T-helper 9 cell (primary cell): Measurements from ENCODE around the gene TNIP3.
"Not testable (repeated sequence)": the region's sequence is repeated elsewhere in the genome, so short reads cannot be mapped to it uniquely, and the experiment has no call there.

Source experiments
- DNase-seq: peaks from one replicate; pipeline ENCODE4 v3.0.0-alpha.2; 2020
- total RNA-seq, 2 donors: gene quantifications; one replicate each; lab custom pipeline; 2026; lab: John Stamatoyannopoulos, UW

TNIP3 gene, protein sequence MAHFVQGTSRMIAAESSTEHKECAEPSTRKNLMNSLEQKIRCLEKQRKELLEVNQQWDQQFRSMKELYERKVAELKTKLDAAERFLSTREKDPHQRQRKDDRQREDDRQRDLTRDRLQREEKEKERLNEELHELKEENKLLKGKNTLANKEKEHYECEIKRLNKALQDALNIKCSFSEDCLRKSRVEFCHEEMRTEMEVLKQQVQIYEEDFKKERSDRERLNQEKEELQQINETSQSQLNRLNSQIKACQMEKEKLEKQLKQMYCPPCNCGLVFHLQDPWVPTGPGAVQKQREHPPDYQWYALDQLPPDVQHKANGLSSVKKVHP
- total RNA-seq, result 0.42 to 0.72 reads per million in 2 donors

DNA sequence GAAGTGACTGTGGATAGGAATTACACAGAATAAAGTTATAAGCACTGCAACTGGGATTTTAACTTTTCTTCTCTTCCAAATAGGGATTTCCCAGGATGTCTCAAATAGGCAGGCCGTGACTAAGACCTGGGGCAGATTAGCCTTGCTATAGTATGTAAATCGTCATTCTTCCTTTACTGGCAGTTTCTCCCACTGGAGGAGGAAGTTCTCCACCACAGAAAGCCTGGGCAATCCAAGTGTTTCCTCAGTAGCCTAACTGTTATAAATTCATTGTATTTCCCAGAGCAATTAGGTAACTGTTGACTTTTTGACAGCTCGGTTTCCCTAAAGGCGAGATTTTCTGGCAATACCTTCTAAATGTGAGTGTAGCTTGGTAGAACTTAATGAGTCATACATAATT, at the start of gene TNIP3:
Gene TNIP3 (minus strand): TSS at position 31 of the 400 bp plus-strand sequence. CDS start 196 bp downstream, outside the sequence.
- DNase-seq, result no peak

DNA sequence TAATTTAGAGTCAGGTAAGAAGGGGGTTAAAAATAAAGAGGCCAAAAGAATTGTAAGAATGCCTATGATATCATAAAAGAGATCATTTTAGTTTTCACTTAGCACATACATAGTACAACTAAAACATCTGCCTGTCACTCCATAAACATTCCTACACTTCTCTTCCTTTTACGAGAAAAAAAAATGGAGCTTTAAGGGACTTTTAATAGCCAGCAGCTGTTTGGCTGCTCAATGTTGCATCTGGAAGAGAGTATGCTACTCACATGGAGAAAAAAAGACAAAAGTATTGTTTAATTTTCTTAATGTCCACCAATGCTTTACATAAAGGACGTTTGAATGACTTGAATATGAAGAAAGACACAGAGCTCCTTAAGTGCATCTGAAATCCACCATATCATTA, 48.7 kb upstream of the TNIP3 start:
- DNase-seq, result no peak

- no peak for DNase-seq
These were observed 45.0 kb upstream of the TNIP3 start for GRCh38 chr4:121209171-121209570.

DNA sequence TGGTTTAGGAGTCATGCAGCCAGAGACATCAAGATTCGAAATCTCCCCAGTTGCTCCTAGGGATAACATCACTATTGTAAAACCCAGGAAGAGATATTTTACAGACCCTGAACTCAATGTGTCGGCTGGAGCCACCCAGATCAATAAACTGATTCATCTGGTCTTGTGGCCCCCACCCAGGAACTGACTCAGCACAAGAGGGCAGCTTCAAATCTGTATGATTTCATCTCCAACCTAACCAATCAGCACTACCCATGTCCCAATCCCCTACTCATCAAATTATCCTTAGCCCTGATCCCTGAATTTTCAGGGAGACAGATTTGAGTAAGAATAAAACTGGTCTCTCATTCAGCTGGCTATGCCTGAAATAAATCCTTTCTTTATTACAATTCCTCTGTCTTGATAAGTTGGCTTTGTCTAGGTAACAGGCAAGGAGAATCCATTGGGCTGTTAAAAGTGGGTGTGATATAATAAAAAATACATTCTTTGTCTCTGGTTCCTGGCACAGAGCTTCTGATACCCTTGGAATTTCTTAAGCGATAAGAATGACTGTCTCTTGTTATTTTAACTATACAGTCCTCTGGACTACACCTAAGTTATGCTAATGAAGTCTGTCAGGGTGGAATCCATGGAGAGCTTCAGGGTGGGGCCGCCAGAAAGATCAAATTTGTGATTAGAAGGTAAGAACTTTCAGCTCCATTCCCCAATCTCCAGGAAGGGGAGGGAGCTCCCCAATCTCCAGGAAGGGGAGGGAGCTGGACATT, 44.3 kb upstream of the TNIP3 start:
- no peak for DNase-seq

GRCh38 chr4:121205777-121206176, 41.7 kb upstream of the TNIP3 start:
- not testable (repeated sequence) for DNase-seq

GRCh38 chr4:121200795-121201472, 36.8 kb upstream of the TNIP3 start:
- DNase-seq, result no peak

DNA sequence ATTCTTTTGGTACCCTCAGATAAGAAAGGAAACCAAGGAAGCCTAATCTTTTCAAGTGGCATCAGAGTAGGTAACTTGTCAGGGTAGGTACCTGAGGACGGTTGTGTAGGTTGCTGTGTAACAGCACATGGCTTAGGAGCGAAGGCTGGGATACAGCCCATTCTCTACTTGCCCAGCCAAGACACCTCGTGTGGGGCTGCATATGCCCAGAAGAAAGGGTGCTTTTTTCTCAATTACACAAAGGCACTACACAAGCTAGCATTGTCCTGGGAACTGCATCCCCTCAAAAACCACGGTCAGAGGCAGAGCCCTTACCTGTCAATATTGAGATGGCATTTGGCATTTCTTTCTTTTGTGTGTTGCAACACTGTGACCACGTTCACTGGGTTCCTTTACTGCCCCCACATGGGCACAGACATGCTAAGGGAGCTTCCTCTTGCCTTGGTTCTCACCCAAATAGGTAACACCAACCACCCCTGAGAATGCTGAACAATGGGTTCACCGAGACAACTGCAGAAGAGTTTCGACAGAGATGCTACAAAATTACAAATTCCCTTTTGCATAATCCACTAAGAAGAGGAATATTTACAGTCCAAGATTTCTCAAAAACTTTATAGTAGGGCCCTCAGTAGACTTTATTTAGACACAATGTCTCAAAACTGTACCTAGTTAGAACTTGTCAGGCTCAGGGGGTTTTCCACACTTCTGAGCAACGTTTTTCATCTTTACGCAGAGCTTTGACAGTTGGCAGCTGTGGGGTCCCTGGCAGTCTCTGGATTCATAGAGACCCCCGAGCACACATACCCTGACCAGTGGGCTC, 35.8 kb upstream of the TNIP3 start:
- DNase-seq, result no peak

- DNase-seq, result no peak
These were observed 34.1 kb upstream of the TNIP3 start for GRCh38 chr4:121198251-121198650.

DNA sequence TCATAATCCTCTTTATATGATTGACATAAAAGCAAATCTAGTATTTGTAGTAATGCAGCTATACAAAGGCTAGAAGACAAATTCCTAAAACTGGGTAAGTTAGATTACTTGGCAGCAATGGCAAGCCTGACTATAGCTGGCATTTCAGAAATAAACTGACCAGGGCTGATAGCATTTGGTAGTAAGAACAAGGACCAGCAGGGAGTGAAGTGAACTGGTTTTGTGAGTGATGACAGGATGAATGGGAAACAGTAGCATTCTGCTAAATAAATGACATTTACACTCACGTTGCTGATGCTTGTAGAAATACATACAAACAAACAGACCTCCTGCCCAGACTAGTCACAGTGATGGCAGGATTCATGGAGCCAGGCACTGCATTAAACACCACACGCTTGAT, 31.5 kb upstream of the TNIP3 start:
- no peak for DNase-seq

GRCh38 chr4:121192480-121192879, 28.4 kb upstream of the TNIP3 start:
- no peak for DNase-seq

- no peak for DNase-seq
These were observed 27.9 kb upstream of the TNIP3 start for GRCh38 chr4:121192013-121192412.

DNA sequence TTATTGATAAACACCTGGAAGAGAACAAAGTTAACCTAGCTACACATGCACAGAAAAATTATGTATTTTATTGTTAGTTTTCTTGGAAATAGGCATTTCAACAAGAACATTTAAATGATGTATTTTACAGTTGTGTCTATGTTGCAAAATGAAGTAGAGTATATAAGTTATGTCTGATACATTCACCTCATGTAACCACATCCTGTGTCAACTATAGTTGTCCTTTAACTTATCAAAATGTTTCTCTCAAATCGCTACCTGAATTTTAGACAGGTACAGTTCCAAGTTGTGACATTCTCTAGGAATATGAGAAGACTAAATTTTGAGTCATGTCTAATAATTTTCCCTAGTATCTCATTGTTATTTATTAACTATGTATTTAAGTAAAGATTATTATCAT, 27.2 kb upstream of the TNIP3 start:
- no peak for DNase-seq

GRCh38 chr4:121190389-121190788, 26.3 kb upstream of the TNIP3 start:
- DNase-seq, result no peak

DNA sequence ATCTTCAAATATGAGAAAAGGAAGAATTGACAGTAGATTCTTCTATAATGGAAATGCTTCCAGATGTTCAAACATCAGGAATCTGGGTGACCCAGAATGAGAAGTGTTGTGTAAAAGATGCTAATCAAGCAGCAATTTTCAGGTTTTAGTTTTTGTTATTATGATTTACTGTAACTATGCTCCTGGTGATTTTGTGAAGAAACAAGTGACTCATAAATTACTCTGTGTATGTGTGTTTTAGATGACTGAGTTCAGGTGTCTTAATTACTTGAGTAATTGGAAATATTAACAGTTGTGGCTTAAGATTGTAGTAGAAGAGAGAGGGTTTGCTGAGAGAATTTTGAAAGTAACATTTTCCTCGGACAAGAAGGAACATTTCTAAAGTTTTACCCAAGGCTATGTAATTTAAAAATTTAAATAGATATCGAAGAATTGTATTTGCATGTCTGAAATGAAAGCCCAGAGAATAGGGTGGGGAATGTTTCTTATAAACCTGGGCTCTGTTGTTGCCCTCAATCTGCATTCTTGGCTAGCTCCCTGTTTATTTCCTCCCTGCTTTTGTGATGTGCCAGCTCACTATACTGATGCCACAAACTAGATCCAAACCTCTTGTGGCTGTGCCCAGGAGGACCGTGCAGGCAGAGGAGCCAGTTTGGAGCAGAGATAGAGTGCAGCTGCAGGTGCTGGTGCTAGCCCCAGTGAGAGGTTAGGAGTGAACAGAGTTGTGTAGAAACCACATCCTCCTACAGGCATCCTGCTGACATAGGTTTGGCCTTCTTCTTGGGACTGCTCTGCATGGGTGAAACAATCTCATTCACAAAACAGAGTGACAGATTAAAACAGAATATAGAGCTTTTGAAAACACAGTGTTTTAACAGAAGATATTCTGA, 25.4 kb upstream of the TNIP3 start:
- DNase-seq, result peak; percentile 18

GRCh38 chr4:121187206-121187605, 23.1 kb upstream of the TNIP3 start:
- no peak for DNase-seq

DNA sequence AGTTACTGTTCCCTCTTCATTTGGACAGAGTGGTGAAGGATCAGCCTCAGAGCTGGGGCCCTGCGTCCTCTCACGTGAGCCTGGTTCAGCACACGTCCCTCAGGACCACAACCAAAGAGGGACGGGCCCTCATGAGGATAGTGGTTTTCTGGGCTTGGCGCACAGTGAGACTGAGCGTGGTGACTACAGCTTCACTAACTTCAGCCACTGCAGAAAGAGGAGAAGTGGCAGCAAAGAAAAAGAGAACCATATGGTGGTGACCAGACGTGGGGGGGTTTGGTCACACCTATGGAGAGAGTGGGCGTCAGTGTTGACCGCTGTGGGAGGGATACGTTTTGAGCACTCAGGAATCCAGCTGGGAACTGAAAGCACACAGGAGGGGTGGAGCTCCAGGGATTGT, 21.8 kb upstream of the TNIP3 start:
- DNase-seq, result no peak

DNA sequence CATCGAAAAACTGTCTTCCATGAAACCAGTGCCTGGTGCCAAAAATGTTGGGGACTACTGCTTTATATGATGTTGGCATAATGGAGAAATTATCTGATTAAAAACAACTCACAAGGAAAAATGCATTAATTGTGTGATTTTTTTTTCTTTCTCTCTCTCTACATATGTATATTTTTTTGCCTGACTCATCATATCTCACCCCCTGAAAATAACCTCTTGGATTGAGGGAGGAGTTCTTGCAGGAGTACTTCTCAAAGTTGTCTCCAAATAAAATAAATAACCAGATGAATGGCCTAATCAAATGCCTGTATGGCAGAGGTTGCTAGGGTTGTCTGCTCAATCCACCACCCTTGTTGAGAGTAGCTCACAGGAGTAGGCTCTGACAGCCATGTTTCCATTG, 19.9 kb upstream of the TNIP3 start:
- DNase-seq, result no peak

DNA sequence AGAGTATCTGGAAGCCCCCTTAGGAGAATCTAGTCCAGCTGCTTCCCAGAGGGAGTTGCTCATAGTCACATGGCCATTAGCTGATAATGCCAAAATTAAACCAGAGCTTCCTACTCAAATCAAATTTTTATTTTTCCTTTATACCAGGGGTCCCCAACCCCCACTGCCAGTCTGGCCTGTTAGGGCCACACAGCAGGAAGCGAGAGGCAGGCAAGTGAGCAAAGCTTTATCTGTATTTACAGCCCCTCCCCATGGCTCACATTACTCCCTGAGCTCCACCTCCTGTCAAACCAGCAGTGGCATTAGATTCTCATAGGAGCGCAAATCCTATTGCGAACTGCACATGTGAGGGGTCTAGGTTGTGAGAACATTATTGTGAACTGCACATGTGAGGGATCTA, 19.2 kb upstream of the TNIP3 start:
- DNase-seq, result no peak

DNA sequence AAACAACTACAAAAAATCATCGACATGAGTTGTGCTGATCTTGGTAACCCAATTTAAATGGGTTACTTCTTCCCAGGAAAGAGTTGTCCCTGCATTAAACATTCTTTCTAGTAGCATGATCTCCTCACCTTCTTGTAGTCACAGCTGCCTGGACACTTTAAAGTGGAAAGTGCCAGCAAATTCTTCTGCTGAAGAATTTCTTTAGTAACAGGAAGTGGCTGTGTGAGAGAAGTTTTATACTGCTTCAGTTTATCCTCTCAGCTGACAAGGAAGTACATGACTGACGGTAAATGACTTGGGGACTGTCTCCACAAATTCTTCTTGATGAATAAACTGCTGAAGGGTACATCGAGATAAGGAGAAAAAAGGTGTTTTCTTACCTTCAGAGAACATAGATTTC, 18.2 kb upstream of the TNIP3 start:
- no peak for DNase-seq

DNA sequence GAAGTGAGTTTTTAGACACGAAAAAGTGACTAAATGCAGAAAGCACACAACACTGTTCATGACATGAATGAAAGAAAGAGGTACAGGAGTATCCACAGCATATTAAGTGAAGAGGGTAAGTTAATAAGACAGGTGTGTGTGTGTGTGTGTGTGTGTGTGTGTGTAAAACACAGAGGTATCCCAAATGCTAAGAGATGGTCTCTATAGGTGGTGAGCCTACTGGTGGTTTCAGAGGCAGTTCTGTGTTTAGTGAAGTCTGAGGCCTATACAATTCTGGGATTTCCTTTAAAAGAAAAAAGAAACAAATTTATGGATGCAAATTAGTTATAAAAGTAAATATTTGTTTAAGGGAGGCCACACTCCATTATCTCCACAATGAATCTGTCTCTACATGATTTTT, 17.4 kb upstream of the TNIP3 start:
- no peak for DNase-seq

DNA sequence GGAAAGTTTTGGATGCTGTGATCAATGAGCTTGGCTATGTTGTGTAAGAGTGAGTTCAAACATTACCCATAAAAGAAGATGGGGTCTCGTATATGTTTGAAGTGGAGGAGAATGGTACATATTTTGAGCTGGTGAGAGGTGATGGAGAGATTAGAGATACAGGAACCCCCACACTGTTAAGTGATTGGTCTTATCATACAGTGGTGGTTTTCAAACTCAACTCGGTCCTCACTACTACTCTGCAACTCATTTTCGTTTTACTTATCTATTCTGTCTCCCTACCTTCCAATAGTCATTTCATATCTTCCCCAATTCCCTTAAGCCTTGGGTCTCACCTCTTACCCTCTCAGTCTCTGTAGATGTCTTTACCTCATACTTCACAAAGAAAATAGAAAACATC, 16.4 kb upstream of the TNIP3 start:
- DNase-seq, result no peak
